ENCODE data around the gene KLHL6. TPM values are rescaled to one million over a fixed set of nuclear protein-coding genes. Genes with fewer than 3 reads are reported as not detected.

Gene KLHL6
- total and polyA plus RNA-seq, 4 donors: 0.42 to 3.8 (median 1.0) TPM

GRCh38 chr3:183518491-183519251 lies 36.8 kb downstream of the KLHL6 start:
- no peak for TF ChIP-seq ZBTB33 (IDR thresholded peaks at IDR 0.05)
- TF ChIP-seq EGR1 (IDR thresholded peaks at IDR 0.05; ENCODE audit: low read depth in 2 of 2): no peak
- TF ChIP-seq HNF4G (IDR thresholded peaks at IDR 0.05): no peak
- no peak for TF ChIP-seq CTCF (IDR thresholded peaks at IDR 0.05; ENCODE audit: low read depth, low read length, missing input control)
- TF ChIP-seq RAD21 (IDR thresholded peaks at IDR 0.05): no peak
- TF ChIP-seq FOXA1 (IDR thresholded peaks at IDR 0.05): no peak
- no peak for TF ChIP-seq MAX (IDR thresholded peaks at IDR 0.05)
- TF ChIP-seq HNF4A (conservative IDR thresholded peaks at IDR 0.05): no peak
- no peak for TF ChIP-seq FOXA2 (IDR thresholded peaks at IDR 0.05)
- no peak for TF ChIP-seq JUND (IDR thresholded peaks at IDR 0.05)
- TF ChIP-seq RXRA (IDR thresholded peaks at IDR 0.05): no peak
- no peak for TF ChIP-seq SP1 (IDR thresholded peaks at IDR 0.05)
- no peak for TF ChIP-seq GABPA (IDR thresholded peaks at IDR 0.05 in 1 of 2, conservative IDR thresholded peaks at IDR 0.05 in 1 of 2)
- TF ChIP-seq REST (IDR thresholded peaks at IDR 0.05): no peak
- no peak for TF ChIP-seq NR2F2 (IDR thresholded peaks at IDR 0.05)
- no peak for TF ChIP-seq ATF3 (IDR thresholded peaks at IDR 0.05)
- TF ChIP-seq TAF1 (conservative IDR thresholded peaks at IDR 0.05): no peak
- no peak for TF ChIP-seq YY1 (IDR thresholded peaks at IDR 0.05)
- no peaks in the 10 kb centered on the region for H3K4me1 ChIP-seq (ENCODE audit: control insufficient read depth in 4 of 4, insufficient read depth in 4 of 4, low read length in 3 of 4)
- no peak overlapping the region for H3K27ac ChIP-seq (ENCODE audit: low read depth in 1 of 2, low read length in 2 of 2)
- no peak overlapping the region for H3K9ac ChIP-seq (ENCODE audit: low read depth in 1 of 2, low read length in 2 of 2)
- H3K9me3 ChIP-seq (ENCODE audit: control insufficient read depth in 4 of 4, low read length in 3 of 4): no peaks in the 10 kb centered on the region
- H3K27me3 ChIP-seq (ENCODE audit: control insufficient read depth in 4 of 4, insufficient read depth in 4 of 4, low read length in 3 of 4): no peaks in the 10 kb centered on the region
- H3K4me3 ChIP-seq (ENCODE audit: low read depth in 1 of 3, low read length in 3 of 3): no peak overlapping the region
- DNase-seq (ENCODE audit: low spot score): no peak
- H3K36me3 ChIP-seq (ENCODE audit: control insufficient read depth in 4 of 4, insufficient read depth in 3 of 4, low read depth in 1 of 4, low read length in 3 of 4): no peaks in the 10 kb centered on the region
- 87% methylated on average over 10 of the region's 10 CpGs for WGBS

All from liver (tissue), 9 donors.